GM23338 (cell line): ENCODE data around the gene PROZ.

ENCODE experiments used
- CTCF ChIP-seq, 2 experiments: fragments of 200-600 bp in 1 of 2; sonication (generic) in 1 of 2; conservative IDR thresholded peaks; 2 replicates each; pipeline versions ENCODE4 v1.5.1 to v1.6.1; 2016 to 2017; ENCODE audit warnings: antibody characterized with exemption in 2 of 2, low read depth in 2 of 2, mild to moderate bottlenecking in 2 of 2, moderate library complexity in 1 of 2
- EZH2 ChIP-seq: fragments of 200-600 bp; sonication (generic); IDR thresholded peaks from one replicate; pipeline ENCODE4 v1.8.0; 2017; ENCODE audit warnings: antibody characterized with exemption, mild to moderate bottlenecking, low read depth; ENCODE audit not compliant: unreplicated experiment
- EZH2phosphoT487 ChIP-seq: fragments of 200-600 bp; sonication (generic); IDR thresholded peaks from one replicate; pipeline ENCODE4 v1.8.1; 2018; ENCODE audit warnings: antibody characterized with exemption; ENCODE audit not compliant: unreplicated experiment
- JUNB ChIP-seq: IDR thresholded peaks from one replicate; pipeline ENCODE4 v1.6.1; 2016; ENCODE audit warnings: antibody characterized with exemption; ENCODE audit not compliant: unreplicated experiment
- POLR2AphosphoS5 ChIP-seq: IDR thresholded peaks from 2 replicates; pipeline ENCODE4 v1.6.1; 2016; ENCODE audit warnings: antibody characterized with exemption, low read depth
- REST ChIP-seq: IDR thresholded peaks from one replicate; pipeline ENCODE4 v1.6.1; 2018; ENCODE audit warnings: antibody characterized with exemption; ENCODE audit not compliant: unreplicated experiment
- ZNF331 ChIP-seq: fragments of 250-450 bp; sonication (Bioruptor Pico); IDR thresholded peaks from 2 replicates; pipeline ENCODE4 v1.5.0; 2020; ENCODE audit warnings: low read depth, mild to moderate bottlenecking, moderate library complexity

GRCh38 chr13:113135281-113135760 is 23.1 kb upstream of the PROZ start:
- no peak for TF ChIP-seq CTCF (conservative IDR thresholded peaks at IDR 0.05; ENCODE audit: low read depth in 2 of 2)
- TF ChIP-seq EZH2, result no peak
- TF ChIP-seq JUNB, result no peak
- no peak for TF ChIP-seq REST
- TF ChIP-seq ZNF331 (CRISPR knock-in tag), result no peak
- TF ChIP-seq POLR2AphosphoS5, result no peak
- TF ChIP-seq EZH2phosphoT487, result no peak
